C4-2B (cell line): ENCODE measurements around the gene CSPG5.

ENCODE experiments used
- ZFX ChIP-seq: fragments of 450-650 bp; IDR thresholded peaks from 2 replicates; pipeline ENCODE4 v1.6.1; 2017
- TF ChIP-seq, protein P1 (sequence below): fragments of 450-650 bp; conservative IDR thresholded peaks from 2 replicates; pipeline ENCODE4 v1.5.1; 2017; ENCODE audit warnings: mild to moderate bottlenecking

- TF ChIP-seq, protein P1, sequence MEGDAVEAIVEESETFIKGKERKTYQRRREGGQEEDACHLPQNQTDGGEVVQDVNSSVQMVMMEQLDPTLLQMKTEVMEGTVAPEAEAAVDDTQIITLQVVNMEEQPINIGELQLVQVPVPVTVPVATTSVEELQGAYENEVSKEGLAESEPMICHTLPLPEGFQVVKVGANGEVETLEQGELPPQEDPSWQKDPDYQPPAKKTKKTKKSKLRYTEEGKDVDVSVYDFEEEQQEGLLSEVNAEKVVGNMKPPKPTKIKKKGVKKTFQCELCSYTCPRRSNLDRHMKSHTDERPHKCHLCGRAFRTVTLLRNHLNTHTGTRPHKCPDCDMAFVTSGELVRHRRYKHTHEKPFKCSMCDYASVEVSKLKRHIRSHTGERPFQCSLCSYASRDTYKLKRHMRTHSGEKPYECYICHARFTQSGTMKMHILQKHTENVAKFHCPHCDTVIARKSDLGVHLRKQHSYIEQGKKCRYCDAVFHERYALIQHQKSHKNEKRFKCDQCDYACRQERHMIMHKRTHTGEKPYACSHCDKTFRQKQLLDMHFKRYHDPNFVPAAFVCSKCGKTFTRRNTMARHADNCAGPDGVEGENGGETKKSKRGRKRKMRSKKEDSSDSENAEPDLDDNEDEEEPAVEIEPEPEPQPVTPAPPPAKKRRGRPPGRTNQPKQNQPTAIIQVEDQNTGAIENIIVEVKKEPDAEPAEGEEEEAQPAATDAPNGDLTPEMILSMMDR = no peak
- no peak for TF ChIP-seq ZFX
Measured at GRCh38 chr3:47581422-47581821, 2.8 kb upstream of the CSPG5 start.
